22Rv1 (cell line): ENCODE data around the gene ISLR2.

Source experiments
- H3K27ac ChIP-seq: fragments of 450-650 bp; 2 replicates; pipeline ENCODE4 v1.5.1; 2017
- CTCF ChIP-seq: fragments of 450-650 bp; IDR thresholded peaks from 2 replicates; pipeline ENCODE4 v1.5.1; 2017; ENCODE audit warnings: mild to moderate bottlenecking
- ZFX ChIP-seq: fragments of 450-650 bp; IDR thresholded peaks from 2 replicates; pipeline ENCODE4 v1.6.1; 2017; ENCODE audit warnings: antibody characterized with exemption, borderline replicate concordance

ISLR2 gene

GRCh38 chr15:74124759-74125158 lies 5.6 kb upstream of the ISLR2 start:
- TF ChIP-seq ZFX (no peak), CTCF (no peak)
- no peak overlapping the region for H3K27ac ChIP-seq

GRCh38 chr15:74127255-74127953 lies 3.0 kb upstream of the ISLR2 start:
- TF ChIP-seq ZFX, result no peak
- TF ChIP-seq CTCF, result peak; percentile 97
- no peak overlapping the region for H3K27ac ChIP-seq

- TF ChIP-seq CTCF (no peak), ZFX (no peak)
- no peak overlapping the region for H3K27ac ChIP-seq
These were observed 2.2 kb upstream of the ISLR2 start for GRCh38 chr15:74127954-74128784.

- H3K27ac ChIP-seq, result no peak overlapping the region
- TF ChIP-seq ZFX, result no peak
- no peak for TF ChIP-seq CTCF
These were observed 1.4 kb upstream of the ISLR2 start for GRCh38 chr15:74128785-74129585.

- no peak for TF ChIP-seq CTCF
- no peak for TF ChIP-seq ZFX
- no peak overlapping the region for H3K27ac ChIP-seq
These were observed 716 bp upstream of the ISLR2 start for GRCh38 chr15:74129586-74130154.

GRCh38 chr15:74130849-74131627 lies 652 bp downstream of the ISLR2 start:
- no peak for TF ChIP-seq ZFX
- no peak for TF ChIP-seq CTCF
- H3K27ac ChIP-seq, result no peak overlapping the region
